GM18526 (cell line): ENCODE results near the gene ARHGAP8.

Experiments used
- POLR2A ChIP-seq: IDR thresholded peaks from 3 replicates; pipeline ENCODE4 v1.6.1; 2011; ENCODE audit not compliant: insufficient read length; ENCODE audit errors: extremely low read depth

Gene ARHGAP8

DNA sequence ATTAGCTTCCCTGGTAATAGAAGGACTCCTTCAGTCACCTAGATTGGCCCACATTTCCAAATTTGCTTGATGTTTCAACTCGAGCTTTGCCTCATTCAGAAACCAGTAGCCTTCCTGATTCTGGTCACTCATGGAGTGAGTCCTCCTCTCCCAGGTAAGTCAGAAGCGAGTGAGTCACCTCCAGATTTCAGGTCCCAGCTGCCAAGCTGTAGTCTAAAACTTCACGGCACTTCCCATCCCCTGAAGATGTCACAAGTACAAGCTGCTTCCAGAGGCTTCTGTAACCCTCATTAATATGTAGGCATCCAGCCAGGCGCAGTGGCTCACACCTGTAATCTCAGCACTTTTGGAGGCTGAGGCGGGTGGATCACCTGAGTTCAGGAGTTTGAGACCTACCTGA is 23.5 kb downstream of the ARHGAP8 start:
- no peak for TF ChIP-seq POLR2A

- no peak for TF ChIP-seq POLR2A
These were observed 24.4 kb downstream of the ARHGAP8 start for GRCh38 chr22:44776605-44777363.

DNA sequence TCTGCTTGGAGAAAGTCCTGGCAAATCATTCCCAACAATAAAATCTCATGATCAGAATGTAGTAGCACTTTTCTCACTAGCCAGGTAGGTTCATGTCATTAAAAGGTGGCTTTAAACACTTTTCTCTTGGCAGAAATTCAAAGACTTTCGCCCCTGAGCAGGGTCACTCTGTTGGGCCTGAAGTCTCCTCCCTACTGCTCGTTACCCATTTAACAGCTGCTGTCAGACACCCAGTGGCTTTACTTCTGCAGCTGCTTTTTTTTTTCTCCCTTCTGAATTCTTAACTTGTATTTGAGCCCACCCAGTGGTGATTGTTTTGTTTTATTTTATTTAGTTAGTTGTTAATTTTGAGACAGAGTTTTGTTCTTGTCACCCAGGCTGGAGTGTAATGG is 25.0 kb downstream of the ARHGAP8 start:
- no peak for TF ChIP-seq POLR2A

GRCh38 chr22:44780876-44781449 is 28.6 kb downstream of the ARHGAP8 start:
- TF ChIP-seq POLR2A, result no peak

DNA sequence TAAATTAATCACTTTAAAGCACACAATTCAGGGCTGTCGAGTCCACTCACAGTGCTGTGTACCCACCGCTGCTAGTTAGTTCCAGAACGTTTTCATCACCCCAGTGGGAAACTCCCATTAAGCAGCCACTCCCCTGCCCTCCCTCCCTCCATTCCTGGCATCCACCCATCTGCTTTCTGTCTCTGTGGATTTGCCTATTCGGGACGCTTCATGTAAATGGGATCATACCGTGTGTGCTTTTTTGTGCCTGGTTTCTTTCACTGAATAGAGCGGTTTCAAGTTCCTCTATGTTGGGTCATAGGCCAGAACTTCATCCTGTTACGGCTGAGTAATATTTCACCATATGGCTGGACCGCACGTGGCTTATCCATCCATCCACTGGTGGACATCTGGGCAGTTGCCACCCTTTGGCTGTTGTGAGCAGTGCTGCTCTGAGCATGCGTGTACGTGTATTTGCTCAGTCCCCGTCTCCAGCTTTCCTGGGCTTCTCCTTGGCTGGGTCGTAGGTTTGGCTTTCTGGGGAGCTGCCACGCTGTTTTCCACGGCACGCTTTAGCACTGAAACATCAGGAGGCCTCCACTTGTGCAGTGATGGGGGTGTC is 30.1 kb downstream of the ARHGAP8 start:
- TF ChIP-seq POLR2A, result no peak

DNA sequence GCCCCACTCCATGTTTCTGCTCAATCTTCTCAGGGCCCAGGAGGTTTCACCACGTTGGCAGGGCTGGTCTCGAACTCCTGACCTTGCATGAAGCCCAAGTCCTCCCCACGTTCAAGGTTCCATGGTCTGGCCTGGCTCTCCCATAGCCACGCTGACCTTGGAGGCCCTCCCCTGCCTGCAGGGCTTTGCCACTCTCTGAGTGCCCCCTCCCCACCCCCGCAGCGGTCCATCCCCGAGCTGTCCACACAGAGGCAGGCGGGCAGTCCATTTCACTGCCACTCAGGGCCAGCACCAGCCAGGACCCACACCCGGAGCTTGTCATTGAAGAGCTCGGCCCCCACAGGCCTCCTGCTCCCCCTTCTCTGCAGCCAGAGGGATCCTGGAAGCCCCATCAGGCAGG is 30.7 kb downstream of the ARHGAP8 start:
- TF ChIP-seq POLR2A, result no peak

GRCh38 chr22:44783581-44783980 is 31.2 kb downstream of the ARHGAP8 start:
- TF ChIP-seq POLR2A, result no peak

DNA sequence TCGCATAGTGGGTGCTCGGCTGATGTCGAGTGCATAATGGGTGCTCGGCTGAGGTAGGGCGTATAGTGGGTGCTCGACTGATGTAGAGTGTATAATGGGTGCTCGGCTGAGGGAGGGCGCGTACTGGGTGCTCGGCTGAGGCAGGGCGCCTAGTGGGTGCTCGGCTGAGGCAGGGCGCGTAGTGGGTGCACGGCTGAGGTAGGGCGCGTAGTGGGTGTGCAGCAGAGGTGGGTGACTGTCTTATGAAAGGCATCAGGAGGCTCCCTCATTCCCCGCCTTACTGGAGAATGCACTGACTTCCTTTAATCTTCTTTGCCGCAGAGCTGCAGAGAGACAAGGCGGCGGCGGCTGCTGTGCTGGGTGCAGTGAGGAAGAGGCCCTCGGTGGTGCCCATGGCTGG is 33.8 kb downstream of the ARHGAP8 start:
- TF ChIP-seq POLR2A, result no peak

DNA sequence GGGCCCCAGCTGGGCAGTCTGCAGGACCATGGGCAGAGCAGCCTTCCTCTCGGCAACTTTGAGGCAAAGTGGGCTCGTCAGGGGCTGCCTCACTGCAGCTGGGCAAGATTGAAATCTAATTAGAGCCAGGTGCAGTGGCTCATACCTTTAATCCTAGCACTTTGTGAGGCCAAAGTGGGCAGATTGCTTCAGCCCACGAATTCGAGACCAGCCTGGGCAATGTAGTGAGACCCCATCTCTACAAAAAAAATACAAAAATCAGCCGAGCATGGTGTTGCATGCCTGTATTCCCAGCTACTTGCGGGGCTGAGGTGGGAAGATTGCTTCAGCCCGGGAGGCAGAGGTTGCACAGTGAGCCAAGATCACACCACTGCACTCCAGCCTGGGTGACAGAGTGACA is 34.2 kb downstream of the ARHGAP8 start:
- no peak for TF ChIP-seq POLR2A

- no peak for TF ChIP-seq POLR2A
These were observed 35.5 kb downstream of the ARHGAP8 start for GRCh38 chr22:44787832-44788231.

DNA sequence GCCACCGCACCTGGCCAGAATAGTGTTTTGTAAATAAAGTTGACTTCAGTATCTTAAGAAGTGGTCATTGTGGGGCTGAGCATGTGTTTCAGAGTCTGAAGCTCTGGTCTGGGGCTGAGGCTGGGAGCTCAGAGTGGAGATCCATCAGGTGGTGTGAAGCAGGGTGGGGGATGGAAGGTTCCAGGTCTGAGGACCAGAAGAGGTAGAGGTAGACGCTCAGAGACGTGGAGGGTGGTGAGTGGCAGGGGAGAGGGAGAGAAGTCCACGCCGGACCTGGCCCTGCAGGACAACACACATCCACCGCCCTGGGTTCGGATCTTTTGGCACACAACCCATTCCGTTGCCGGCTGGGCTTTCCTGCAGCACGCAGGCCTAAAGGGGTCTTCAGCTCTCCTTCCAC is 40.7 kb downstream of the ARHGAP8 start:
- TF ChIP-seq POLR2A, result no peak

DNA sequence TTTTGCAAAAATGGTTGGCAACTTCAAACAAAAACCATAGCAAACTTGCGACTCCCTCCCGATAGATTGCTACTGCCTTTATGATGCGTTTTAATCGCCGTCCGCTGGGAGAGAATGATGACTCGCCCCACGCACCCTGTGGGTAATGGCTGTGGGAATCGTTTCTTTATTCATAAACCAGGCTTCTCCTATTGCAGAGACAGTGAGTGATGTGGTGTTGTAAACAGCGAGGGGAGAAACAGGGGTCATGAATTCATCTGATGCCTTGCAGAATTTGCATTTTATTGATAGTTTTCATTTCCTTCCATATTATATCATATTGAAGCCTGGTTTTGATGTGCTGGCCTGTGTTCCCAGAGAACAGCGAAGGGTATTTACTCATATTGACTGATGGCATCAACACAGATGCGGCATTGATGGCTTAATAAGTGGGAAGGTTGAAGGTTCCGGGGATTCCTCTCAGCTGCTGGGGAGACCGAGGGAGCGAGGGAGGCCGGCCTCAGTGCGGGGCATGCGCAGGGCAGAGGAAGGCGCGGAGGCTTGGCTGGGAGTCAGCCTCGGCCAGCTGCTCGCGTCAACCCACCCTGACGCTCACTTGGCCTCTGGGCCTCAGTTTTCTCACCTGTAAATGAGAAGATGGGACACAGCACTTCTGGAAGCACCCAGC is 41.3 kb downstream of the ARHGAP8 start:
- no peak for TF ChIP-seq POLR2A

- no peak for TF ChIP-seq POLR2A
These were observed 43.6 kb downstream of the ARHGAP8 start for GRCh38 chr22:44795701-44796630.

GRCh38 chr22:44797181-44797725 is 44.9 kb downstream of the ARHGAP8 start:
- TF ChIP-seq POLR2A, result no peak

DNA sequence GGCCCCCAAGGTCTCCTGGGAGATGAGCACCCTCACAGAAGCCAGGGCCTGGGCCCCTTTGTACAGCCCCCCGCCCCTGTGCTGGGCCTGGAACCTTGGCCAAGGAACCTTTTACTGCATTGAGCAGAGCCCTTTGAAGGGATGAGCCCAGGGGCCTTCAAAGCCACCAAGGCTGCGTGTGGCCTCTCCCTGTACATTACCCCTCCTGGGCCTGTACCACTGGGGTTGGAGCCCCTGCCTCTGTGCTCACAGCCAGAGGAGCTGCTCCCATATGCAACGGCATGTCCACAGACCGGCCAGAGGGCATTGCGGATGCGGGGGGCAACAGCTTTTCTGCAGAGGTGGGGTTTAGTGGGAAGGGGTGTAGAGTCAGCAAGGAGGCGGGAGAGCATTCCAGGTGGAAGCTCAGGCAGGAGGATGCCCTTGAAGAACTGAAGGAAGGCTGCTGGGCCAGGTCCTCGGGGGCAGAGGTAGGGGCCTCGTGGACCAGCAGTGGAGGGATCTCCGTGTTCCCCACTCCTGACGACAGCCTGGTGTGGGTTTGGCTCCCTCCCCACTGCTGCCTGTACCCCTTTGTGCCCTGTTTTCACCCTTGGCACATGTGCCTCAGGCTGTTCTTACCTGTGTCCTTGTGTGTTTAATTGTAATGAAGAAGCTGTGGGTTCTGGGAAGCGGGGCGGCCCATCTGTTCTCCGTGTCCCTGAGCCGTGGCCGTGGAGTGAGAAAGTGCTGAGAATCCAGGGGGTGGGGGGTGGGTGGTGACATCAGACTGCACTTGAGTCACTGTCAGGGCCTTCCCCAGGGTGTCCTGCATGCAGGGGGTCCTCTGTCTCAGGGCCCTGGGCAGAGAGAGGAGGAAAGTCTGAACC is 46.9 kb downstream of the ARHGAP8 start:
- no peak for TF ChIP-seq POLR2A
